Effector memory CD8-positive, alpha-beta T cell (primary cell): Measurements from ENCODE around the gene CHML.
A peak's percentile ranks its signal among the peaks of the same experiment; 100 is the strongest.

Source experiments
- ATAC-seq: fragments of 150-1000 bp; cut with Tn5 transposase; replicated peaks from 2 replicates; pipeline ENCODE4 v1.10.0; 2021; ENCODE audit warnings: mild to moderate bottlenecking, moderate library complexity
- DNase-seq, 3 experiments: peaks; one replicate each; pipeline ENCODE4 v3.0.0; 2021
- H3K27ac Mint-ChIP-seq, 2 donors: one replicate each; pipeline ENCODE4 v1.8.0; 2022; ENCODE audit warnings: mild to moderate bottlenecking in 2 of 2, mixed read lengths in 2 of 2, moderate library complexity in 2 of 2
- H3K27me3 Mint-ChIP-seq, 2 donors: one replicate each; pipeline ENCODE4 v1.8.0; 2022; ENCODE audit warnings: mixed read lengths in 2 of 2
- H3K36me3 Mint-ChIP-seq: one replicate; pipeline ENCODE4 v1.8.0; 2022; ENCODE audit warnings: mild to moderate bottlenecking, moderate library complexity, mixed read lengths; ENCODE audit not compliant: insufficient read depth
- H3K4me1 Mint-ChIP-seq, 2 donors: one replicate each; pipeline ENCODE4 v1.8.0; 2022; ENCODE audit warnings: low read depth in 2 of 2, mixed read lengths in 2 of 2
- H3K4me3 Mint-ChIP-seq, 2 donors: one replicate each; pipeline ENCODE4 v1.8.0; 2022; ENCODE audit warnings: mild to moderate bottlenecking in 2 of 2, mixed read lengths in 2 of 2, moderate library complexity in 2 of 2
- H3K9me3 Mint-ChIP-seq, 2 donors: one replicate each; pipeline ENCODE4 v1.8.0; 2022; ENCODE audit warnings: mixed read lengths in 2 of 2

Gene CHML

DNA sequence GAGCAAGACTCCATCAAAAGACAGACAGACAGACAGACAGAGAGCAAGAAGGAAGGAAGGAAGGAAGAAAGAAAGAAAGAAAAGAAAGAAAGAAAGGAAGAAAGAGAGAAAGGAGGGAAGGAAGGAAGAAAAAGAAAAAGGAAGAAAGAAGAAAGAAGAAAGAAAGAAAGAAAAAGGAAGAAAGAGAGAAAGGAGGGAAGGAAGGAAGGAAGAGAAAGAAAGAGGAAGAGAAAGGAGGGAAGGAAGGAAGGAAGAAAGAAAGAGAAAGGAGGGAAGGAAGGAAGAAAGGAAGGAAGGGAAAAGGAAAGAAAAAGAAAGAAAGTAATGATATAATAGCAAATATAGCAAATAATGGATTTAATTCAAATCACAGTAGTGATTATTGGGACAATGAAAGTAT lies 32.7 kb downstream of the CHML start:
- no peak for DNase-seq
- Mint-ChIP-seq H3K27me3 (no peaks in the 10 kb centered on the region), H3K4me3 (no peak overlapping the region), H3K36me3 (peaks cover 2% of the 10 kb centered on the region), H3K27ac (peak overlapping the region in 1 of 2 donors; percentile 29), H3K9me3 (no peaks in the 10 kb centered on the region), H3K4me1 (no peaks in the 10 kb centered on the region)
- no peak for ATAC-seq

DNA sequence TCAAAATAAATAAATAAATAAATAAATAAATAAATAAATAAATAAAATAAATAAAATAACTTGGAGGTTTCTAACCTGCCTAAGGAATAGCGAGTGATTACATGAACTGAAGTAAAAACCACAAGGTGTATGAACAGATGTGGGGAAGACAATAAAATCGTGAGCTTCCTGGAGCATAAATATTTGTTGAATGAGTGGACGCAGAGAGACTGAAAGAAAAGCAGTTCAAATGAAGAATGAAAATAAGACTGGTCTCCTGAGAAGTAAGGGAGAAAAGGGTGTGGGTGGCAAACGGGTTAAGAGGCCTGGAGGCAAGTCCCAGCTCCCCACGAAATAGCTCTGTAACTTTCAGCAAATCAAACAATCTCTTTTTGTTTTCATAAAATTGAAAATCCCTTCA lies 33.6 kb downstream of the CHML start:
- no peak for ATAC-seq
- Mint-ChIP-seq H3K27ac (no peak overlapping the region), H3K36me3 (peaks cover 2% of the 10 kb centered on the region), H3K4me3 (no peak overlapping the region), H3K9me3 (no peaks in the 10 kb centered on the region), H3K27me3 (no peaks in the 10 kb centered on the region), H3K4me1 (no peaks in the 10 kb centered on the region)
- DNase-seq, result no peak

DNA sequence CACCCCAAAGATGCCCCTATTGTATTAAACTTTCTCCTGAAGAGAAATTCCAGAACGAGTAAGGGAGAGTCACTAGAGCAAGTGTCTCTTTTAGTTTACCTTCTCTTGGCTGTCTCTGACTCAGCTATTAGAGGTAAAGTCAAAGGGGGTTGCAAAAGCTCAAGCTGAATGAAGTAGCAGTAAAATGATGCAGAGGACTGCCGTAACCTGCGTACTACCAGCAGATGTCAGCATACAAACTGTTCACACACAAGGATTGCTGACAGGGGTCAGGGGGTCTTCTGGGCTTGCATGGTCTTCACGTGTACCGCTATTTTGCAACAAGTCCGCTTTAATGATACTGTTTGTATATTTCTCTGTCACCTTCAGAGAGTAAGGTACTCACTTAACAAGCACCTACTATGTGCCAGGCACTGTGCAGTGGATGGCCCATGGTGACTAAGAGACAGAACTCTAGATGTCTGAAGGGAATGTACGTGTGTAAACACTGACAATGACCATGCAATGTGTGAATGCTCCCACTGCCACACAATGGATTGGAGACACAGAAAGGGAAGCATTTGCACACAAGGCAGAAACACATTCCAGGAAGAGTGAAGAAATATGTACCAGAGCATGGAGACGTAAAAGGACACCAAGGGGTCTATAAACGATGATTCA lies 34.9 kb downstream of the CHML start:
- Mint-ChIP-seq H3K27me3 (no peaks in the 10 kb centered on the region), H3K27ac (no peak overlapping the region), H3K9me3 (no peaks in the 10 kb centered on the region), H3K36me3 (peaks cover 2% of the 10 kb centered on the region), H3K4me1 (no peaks in the 10 kb centered on the region), H3K4me3 (no peak overlapping the region)
- DNase-seq (no peak), ATAC-seq (no peak)

DNA sequence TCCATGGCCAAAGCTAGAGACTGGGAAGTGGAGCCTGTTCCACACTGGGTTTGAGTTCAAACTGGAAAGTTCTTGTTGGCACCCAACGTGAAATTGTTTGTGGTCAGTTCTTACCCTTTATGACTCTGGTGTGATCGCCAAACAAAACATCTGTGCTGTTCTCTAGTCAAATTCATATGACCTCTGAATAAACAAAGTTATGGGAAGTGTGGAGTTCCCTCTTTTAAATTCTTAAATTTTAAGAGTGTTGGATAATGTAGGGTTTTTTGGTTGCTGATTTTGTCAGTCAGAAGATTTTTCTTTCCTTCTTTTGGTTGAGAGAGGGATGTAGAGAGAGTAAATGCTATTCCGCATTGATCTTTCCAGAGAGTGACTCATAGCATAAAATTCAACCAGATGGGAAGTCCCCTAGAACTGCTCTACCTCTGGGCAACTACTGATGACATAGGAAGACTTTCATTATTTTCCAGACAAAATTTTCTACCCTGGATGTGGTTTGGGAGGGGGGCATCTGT lies 36.4 kb downstream of the CHML start:
- Mint-ChIP-seq H3K9me3 (no peaks in the 10 kb centered on the region), H3K27ac (no peak overlapping the region), H3K4me1 (no peaks in the 10 kb centered on the region), H3K27me3 (no peaks in the 10 kb centered on the region), H3K4me3 (no peak overlapping the region), H3K36me3 (peaks cover 2% of the 10 kb centered on the region)
- DNase-seq (no peak), ATAC-seq (no peak)

DNA sequence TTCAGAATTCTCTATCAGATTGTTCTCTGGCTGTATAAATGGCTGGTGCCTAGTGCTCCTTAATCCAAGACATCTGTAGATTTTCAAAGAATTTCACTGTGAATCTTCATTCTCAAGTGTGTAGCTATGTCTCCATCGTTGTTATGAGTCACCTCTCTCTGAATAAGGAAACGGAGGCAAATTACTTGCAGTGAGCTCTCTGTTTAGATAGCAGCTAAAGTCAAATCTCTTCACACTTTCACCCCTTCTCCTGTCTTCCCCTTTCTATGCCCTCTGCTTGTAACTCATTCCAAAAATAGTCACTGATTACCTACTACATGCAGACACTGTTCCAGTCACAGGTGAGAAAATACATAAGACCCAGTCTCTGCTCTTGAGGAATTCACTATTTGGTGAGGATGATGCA lies 39.7 kb downstream of the CHML start:
- Mint-ChIP-seq H3K9me3 (no peaks in the 10 kb centered on the region), H3K36me3 (peaks cover 2% of the 10 kb centered on the region), H3K27me3 (no peaks in the 10 kb centered on the region), H3K4me1 (no peaks in the 10 kb centered on the region), H3K27ac (peak overlapping the region in 1 of 2 donors; percentile 25), H3K4me3 (no peak overlapping the region)
- no peak for ATAC-seq
- DNase-seq, result no peak

DNA sequence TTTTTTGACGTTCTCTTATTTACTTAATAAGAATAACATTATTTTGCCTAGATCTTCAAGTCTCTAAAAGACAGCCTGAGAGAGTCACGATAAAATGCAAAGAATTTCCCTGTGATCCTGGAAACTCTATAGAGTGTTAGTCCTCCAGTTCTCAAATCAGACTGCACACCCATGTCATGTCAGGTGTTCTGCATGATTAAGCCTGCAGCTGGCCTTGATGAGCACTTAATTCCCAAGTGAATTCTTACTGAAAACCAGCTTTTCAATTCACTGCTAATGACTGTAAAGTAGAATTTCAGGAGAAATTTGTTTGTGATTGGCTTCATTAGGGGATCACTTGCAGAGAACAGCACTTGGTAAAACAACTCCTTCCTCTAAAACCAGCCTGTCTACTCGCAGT lies 41.9 kb downstream of the CHML start:
- Mint-ChIP-seq H3K4me3 (no peak overlapping the region), H3K4me1 (no peaks in the 10 kb centered on the region), H3K9me3 (no peaks in the 10 kb centered on the region), H3K27ac (no peak overlapping the region), H3K27me3 (no peaks in the 10 kb centered on the region), H3K36me3 (no peaks in the 10 kb centered on the region)
- ATAC-seq (no peak), DNase-seq (no peak)

DNA sequence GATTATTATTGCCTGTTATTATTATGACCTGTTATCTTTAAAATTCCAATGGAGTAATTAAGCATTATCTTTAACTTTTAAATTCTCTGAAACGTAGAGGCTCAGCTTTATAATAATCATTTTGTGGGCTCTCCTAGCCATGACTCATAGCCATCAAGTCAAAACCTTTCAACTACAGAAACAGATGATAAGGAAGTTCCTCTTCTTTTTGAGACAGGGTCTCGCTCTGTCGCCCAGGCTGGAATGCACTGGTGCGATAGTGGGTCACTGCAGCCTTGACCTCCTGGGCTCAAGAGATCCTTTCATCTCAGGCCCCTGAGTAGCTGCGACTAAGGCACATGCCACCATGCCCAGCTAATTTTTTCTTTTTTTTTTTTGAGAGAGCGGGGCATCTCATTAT lies 43.5 kb downstream of the CHML start:
- no peak for DNase-seq
- no peaks in the 10 kb centered on the region for H3K9me3 Mint-ChIP-seq
- no peaks in the 10 kb centered on the region for H3K4me1 Mint-ChIP-seq
- ATAC-seq, result no peak
- no peaks in the 10 kb centered on the region for H3K36me3 Mint-ChIP-seq
- H3K4me3 Mint-ChIP-seq, result no peak overlapping the region
- no peaks in the 10 kb centered on the region for H3K27me3 Mint-ChIP-seq
- no peak overlapping the region for H3K27ac Mint-ChIP-seq

DNA sequence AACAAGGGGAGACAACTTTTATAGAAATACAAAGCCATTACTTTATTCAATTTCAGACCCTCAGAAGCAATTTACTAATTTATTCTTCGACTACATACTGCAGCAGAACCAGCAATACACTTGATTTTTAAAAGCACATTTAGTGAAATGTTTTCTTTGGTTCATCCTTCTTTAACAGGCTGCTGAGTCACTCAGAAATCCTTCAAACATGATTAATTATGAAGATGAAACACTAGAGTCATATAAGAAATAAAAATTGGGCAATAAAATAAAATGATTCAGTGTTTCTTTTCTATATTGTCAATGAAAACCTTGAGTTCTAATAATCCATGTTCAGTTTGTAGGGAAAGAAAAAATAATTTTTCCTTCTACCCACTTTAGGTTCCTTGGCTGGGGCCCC lies 47.0 kb downstream of the CHML start:
- Mint-ChIP-seq H3K4me1 (no peaks in the 10 kb centered on the region), H3K9me3 (no peaks in the 10 kb centered on the region), H3K27ac (no peak overlapping the region), H3K4me3 (no peak overlapping the region), H3K36me3 (no peaks in the 10 kb centered on the region), H3K27me3 (no peaks in the 10 kb centered on the region)
- ATAC-seq (no peak), DNase-seq (no peak)

DNA sequence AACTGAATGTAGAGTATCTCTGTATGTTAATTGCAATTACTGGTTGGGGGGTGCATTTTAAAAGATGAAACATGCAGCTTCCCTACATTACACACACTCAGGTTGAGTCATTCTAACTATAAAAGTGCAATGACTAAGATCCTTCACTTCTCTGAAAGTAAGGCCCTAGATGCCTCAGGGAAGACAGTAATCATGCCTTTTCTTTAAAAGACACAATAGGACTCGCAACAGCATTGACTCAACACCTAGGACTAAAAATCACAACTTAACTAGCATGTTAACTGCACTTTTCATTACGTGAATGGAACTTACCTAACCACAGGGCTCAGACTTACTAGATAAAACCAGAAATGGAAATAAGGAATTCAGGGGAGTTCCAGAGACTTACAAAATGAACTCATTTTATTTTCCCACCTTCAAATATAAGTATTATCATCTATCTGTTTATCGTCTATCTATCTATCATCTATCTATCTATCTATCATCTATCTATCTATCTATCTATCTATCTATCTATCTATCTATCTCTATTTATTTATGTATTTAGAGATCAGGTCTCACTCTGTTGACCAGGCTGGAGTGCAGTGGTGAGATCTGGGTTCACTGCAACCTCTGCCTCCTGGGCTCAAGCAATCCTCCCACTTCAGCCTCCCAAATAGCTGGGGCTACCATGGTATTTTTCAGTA lies 47.8 kb downstream of the CHML start:
- Mint-ChIP-seq H3K4me1 (no peaks in the 10 kb centered on the region), H3K9me3 (no peaks in the 10 kb centered on the region), H3K36me3 (no peaks in the 10 kb centered on the region), H3K27ac (no peak overlapping the region), H3K4me3 (no peak overlapping the region), H3K27me3 (no peaks in the 10 kb centered on the region)
- ATAC-seq, result no peak
- DNase-seq, result no peak

DNA sequence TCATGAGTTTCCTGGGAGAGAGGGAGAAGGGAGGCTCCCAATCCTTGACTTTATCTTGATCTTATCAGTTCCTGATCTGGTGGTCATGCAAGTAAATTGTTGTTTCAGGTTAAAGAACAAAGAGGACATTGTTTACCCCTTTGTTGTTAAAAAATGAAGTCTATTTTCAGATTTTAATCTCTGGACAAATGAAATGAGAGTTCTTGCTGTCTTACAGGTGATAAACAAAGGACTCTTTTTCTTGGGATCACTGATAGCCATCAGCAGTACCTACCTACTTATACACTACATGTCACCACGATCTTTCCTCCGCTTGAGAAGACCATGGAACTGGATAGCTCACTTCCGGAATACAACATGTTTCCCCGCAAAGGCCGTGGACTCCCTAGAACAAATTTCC lies 48.4 kb downstream of the CHML start:
- no peaks in the 10 kb centered on the region for H3K27me3 Mint-ChIP-seq
- no peak for ATAC-seq
- no peak overlapping the region for H3K4me3 Mint-ChIP-seq
- H3K4me1 Mint-ChIP-seq, result no peaks in the 10 kb centered on the region
- H3K9me3 Mint-ChIP-seq, result no peaks in the 10 kb centered on the region
- no peaks in the 10 kb centered on the region for H3K36me3 Mint-ChIP-seq
- H3K27ac Mint-ChIP-seq, result no peak overlapping the region
- no peak for DNase-seq

DNA sequence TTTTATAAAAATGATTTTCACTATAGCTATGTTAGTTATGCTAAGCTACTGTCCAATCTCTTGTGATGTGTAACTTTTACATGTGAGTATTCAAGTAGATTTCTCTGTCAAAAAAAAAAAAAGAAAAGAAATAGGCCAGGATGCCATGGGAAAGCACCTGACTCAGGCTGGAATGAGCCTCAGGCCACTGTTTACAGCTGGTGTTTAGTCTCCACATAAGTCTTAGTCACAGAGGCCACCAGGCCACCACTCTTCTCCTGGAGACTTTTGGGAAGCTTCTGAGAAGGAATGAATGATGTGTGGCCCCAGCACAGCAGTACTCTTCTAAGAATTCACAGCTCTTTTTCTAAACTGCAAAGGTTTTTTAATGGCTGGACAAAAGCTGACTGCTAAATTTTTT lies 48.9 kb downstream of the CHML start:
- Mint-ChIP-seq H3K27ac (no peak overlapping the region), H3K4me1 (no peaks in the 10 kb centered on the region), H3K36me3 (no peaks in the 10 kb centered on the region), H3K27me3 (no peaks in the 10 kb centered on the region), H3K4me3 (no peak overlapping the region), H3K9me3 (no peaks in the 10 kb centered on the region)
- DNase-seq, result no peak
- ATAC-seq, result no peak

DNA sequence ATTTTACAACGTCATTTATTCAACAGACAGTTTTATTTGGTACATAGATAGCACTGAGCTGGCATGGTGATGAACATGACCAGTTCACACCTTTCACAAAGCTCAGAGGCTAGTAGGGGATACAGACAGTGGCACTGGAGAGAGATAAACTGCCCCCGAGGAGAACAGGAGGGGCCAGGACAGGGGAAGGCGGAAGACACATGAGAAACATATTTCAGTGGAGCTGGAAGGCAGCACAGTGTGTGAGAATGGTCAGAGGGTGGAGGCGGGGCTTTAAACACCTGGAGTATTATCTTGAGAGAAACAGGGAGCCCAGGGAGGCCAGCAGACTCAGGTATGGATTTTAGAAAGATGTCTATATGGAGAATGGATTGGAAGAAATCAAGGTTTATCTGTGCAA lies 49.5 kb downstream of the CHML start:
- H3K27ac Mint-ChIP-seq, result no peak overlapping the region

More for the DNA sequence above, 49.5 kb downstream of the CHML start:
- ATAC-seq (no peak), DNase-seq (no peak)
- Mint-ChIP-seq H3K27me3 (no peaks in the 10 kb centered on the region), H3K4me3 (no peak overlapping the region), H3K36me3 (no peaks in the 10 kb centered on the region), H3K9me3 (no peaks in the 10 kb centered on the region), H3K4me1 (no peaks in the 10 kb centered on the region)
